Measurements from ENCODE around the gene ZNF582. TPM values are rescaled to one million over a fixed set of nuclear protein-coding genes. Genes with fewer than 3 reads are reported as not detected.
"Not testable (repeated sequence)": the region's sequence is repeated elsewhere in the genome, so short reads cannot be mapped to it uniquely, and the experiment has no call there.

The ZNF582 gene
- total RNA-seq, 1 donor from 2014 or later: 7.5 TPM

DNA sequence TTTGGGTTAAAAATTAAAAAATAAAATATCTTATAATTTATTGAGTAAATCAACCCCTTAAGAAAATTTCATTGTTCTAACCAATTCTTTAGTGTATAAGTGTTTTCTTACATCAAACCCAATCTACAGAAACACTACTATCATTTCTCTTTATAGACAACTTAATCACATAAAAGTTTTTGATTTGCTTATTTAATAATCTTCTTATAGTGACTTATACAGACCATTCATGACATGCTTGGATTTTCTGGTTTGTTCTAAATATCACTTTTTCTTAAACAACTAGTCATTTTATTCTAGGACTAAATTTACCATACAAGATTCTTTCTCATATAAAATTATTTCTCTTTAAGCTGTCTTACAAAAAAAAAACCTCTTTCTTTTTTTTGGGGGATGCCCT lies 51.4 kb downstream of the ZNF582 start:
- H3K4me3 Mint-ChIP-seq (ENCODE audit: unreplicated experiment): no peak overlapping the region
- H3K9me3 Mint-ChIP-seq (ENCODE audit: unreplicated experiment): peaks cover 11% of the 10 kb centered on the region
- DNase-seq: no peak
- no peaks in the 10 kb centered on the region for H3K4me1 Mint-ChIP-seq (ENCODE audit: low read depth, unreplicated experiment)
- no peak overlapping the region for H3K27ac Mint-ChIP-seq (ENCODE audit: unreplicated experiment)
- peaks cover 16% of the 10 kb centered on the region for H3K36me3 Mint-ChIP-seq (ENCODE audit: unreplicated experiment)
- no peaks in the 10 kb centered on the region for H3K27me3 Mint-ChIP-seq (ENCODE audit: unreplicated experiment)
- TF ChIP-seq CTCF (IDR thresholded peaks at IDR 0.05; ENCODE audit: partially characterized antibody, unreplicated experiment): no peak

DNA sequence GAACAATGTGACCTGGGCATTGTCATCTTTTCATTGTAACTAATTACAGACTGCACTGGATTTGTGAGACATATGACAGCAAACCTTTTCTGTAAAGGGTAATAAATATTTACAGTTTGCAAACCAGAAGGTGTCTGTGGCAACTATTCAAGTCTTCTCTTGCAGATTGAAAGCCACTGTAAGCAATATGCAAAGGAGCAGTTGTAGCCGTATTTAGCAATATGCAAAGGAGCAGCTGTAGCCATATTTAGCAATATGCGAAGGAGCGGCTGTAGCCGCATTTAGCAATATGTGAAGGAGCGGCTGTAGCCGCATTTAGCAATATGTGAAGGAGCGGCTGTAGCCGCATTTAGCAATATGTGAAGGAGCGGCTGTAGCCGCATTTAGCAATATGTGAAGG lies 54.3 kb downstream of the ZNF582 start:
- Mint-ChIP-seq H3K9me3 (ENCODE audit: unreplicated experiment) (peaks cover 13% of the 10 kb centered on the region), H3K36me3 (ENCODE audit: unreplicated experiment) (peaks cover 16% of the 10 kb centered on the region)
- DNase-seq; H3K27ac Mint-ChIP-seq (ENCODE audit: unreplicated experiment); H3K27me3 Mint-ChIP-seq (ENCODE audit: unreplicated experiment); H3K4me1 Mint-ChIP-seq (ENCODE audit: low read depth, unreplicated experiment); H3K4me3 Mint-ChIP-seq (ENCODE audit: unreplicated experiment): not testable (repeated sequence)

GRCh38 chr19:56337077-56337476 lies 56.3 kb downstream of the ZNF582 start:
- peaks cover 14% of the 10 kb centered on the region for H3K36me3 Mint-ChIP-seq (ENCODE audit: unreplicated experiment)
- H3K4me3 Mint-ChIP-seq (ENCODE audit: unreplicated experiment); H3K9me3 Mint-ChIP-seq (ENCODE audit: unreplicated experiment); H3K4me1 Mint-ChIP-seq (ENCODE audit: low read depth, unreplicated experiment); DNase-seq; H3K27me3 Mint-ChIP-seq (ENCODE audit: unreplicated experiment); H3K27ac Mint-ChIP-seq (ENCODE audit: unreplicated experiment): not testable (repeated sequence)

DNA sequence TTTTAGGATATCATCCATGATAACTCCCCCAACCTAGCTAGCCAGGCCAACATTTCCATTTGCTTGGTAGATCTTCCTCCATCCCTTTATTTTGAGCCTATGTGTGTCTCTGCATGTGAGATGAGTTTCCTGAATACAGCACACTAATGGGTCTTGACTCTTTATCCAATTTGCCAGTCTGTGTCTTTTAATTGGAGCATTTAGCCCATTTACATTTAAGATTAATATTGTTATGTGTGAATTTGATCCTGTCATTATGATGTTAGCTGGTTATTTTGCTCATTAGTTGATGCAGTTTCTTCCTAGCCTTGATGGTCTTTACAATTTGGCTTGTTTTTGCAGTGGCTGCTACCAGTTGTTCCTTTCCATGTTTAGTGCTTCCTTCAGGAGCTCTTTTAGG lies 58.0 kb downstream of the ZNF582 start:
- H3K4me1 Mint-ChIP-seq (ENCODE audit: low read depth, unreplicated experiment); H3K27me3 Mint-ChIP-seq (ENCODE audit: unreplicated experiment); DNase-seq; H3K27ac Mint-ChIP-seq (ENCODE audit: unreplicated experiment); H3K9me3 Mint-ChIP-seq (ENCODE audit: unreplicated experiment); H3K36me3 Mint-ChIP-seq (ENCODE audit: unreplicated experiment); H3K4me3 Mint-ChIP-seq (ENCODE audit: unreplicated experiment): not testable (repeated sequence)

GRCh38 chr19:56333506-56333905 lies 59.8 kb downstream of the ZNF582 start:
- no peaks in the 10 kb centered on the region for H3K4me1 Mint-ChIP-seq (ENCODE audit: low read depth, unreplicated experiment)
- peak; percentile 24 for DNase-seq
- H3K27ac Mint-ChIP-seq (ENCODE audit: unreplicated experiment): no peak overlapping the region
- peaks cover 3% of the 10 kb centered on the region for H3K27me3 Mint-ChIP-seq (ENCODE audit: unreplicated experiment)
- peak; percentile 75 for TF ChIP-seq CTCF (IDR thresholded peaks at IDR 0.05; ENCODE audit: partially characterized antibody, unreplicated experiment)
- peaks cover 5% of the 10 kb centered on the region for H3K9me3 Mint-ChIP-seq (ENCODE audit: unreplicated experiment)
- no peak overlapping the region for H3K4me3 Mint-ChIP-seq (ENCODE audit: unreplicated experiment)
- H3K36me3 Mint-ChIP-seq (ENCODE audit: unreplicated experiment): peaks cover 5% of the 10 kb centered on the region

Other genes starting within 250 kb of the ZNF582 start
- gene GALP, start 217.5 kb downstream of the ZNF582 start, total RNA-seq (ENCODE audit: unreplicated experiment): not detected
- gene ZSCAN5B, start 195.8 kb downstream of the ZNF582 start, total RNA-seq (ENCODE audit: unreplicated experiment): not detected
- gene ZSCAN5C, start 191.3 kb downstream of the ZNF582 start, total RNA-seq (ENCODE audit: unreplicated experiment): 0.32 TPM
- not detected for gene EDDM13, start 120.8 kb downstream of the ZNF582 start, total RNA-seq (ENCODE audit: unreplicated experiment)
- 13.1 TPM for gene ZSCAN5A, start 78.7 kb downstream of the ZNF582 start, total RNA-seq (ENCODE audit: unreplicated experiment)
- gene ZNF583, start 10.8 kb upstream of the ZNF582 start, total RNA-seq (ENCODE audit: unreplicated experiment): 13.6 TPM
- gene ZNF667, start 83.8 kb upstream of the ZNF582 start, total RNA-seq (ENCODE audit: unreplicated experiment): 6.0 TPM
- gene ZNF471, start 114.3 kb upstream of the ZNF582 start, total RNA-seq (ENCODE audit: unreplicated experiment): 18.7 TPM
- gene ZFP28, start 145.4 kb upstream of the ZNF582 start, total RNA-seq (ENCODE audit: unreplicated experiment): 25.9 TPM
- gene ZNF470, start 173.9 kb upstream of the ZNF582 start, total RNA-seq (ENCODE audit: unreplicated experiment): 10.1 TPM
- gene ZNF71, start 201.8 kb upstream of the ZNF582 start, total RNA-seq (ENCODE audit: unreplicated experiment): 48.2 TPM
- 2.7 TPM for gene SMIM17, start 249.6 kb upstream of the ZNF582 start, total RNA-seq (ENCODE audit: unreplicated experiment)